Esophagus muscularis mucosa (tissue), 3 donors: ENCODE data around the gene CNOT4.

ENCODE experiments used
- POLR2A ChIP-seq: fragments of 450-650 bp; IDR thresholded peaks from one replicate; pipeline ENCODE4 v1.6.1; 2017; ENCODE audit warnings: antibody characterized with exemption, moderate library complexity, mild to moderate bottlenecking, low read depth
- TF ChIP-seq, protein P1 (sequence below), 3 experiments: fragments of 200-600 bp in 2 of 3; fragments of 450-650 bp in 1 of 3; sonication (generic) in 2 of 3; IDR thresholded peaks; one replicate each; pipeline ENCODE4 v1.5.1; 2017 to 2019; ENCODE audit warnings: antibody characterized with exemption in 3 of 3, mild to moderate bottlenecking in 2 of 3, moderate library complexity in 1 of 3

DNA sequence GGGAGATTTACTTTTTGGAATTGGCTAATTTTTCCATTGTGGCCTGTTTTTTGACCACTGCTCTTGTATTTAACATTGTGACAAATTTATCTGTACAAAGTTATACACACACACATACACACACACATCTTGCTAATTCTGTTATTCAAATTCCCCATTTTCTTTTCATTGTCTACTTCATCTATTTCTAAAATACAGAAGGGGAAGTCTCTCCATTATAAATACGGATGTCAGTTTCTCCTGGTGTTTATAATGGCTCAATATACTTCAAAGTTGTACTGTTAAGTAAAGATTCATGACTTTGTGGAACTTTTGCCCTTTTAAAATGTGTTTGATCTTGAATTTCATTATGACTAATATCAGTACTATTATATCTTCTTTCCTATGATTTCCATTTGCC, 81.0 kb downstream of the CNOT4 start:
- TF ChIP-seq, protein P1, sequence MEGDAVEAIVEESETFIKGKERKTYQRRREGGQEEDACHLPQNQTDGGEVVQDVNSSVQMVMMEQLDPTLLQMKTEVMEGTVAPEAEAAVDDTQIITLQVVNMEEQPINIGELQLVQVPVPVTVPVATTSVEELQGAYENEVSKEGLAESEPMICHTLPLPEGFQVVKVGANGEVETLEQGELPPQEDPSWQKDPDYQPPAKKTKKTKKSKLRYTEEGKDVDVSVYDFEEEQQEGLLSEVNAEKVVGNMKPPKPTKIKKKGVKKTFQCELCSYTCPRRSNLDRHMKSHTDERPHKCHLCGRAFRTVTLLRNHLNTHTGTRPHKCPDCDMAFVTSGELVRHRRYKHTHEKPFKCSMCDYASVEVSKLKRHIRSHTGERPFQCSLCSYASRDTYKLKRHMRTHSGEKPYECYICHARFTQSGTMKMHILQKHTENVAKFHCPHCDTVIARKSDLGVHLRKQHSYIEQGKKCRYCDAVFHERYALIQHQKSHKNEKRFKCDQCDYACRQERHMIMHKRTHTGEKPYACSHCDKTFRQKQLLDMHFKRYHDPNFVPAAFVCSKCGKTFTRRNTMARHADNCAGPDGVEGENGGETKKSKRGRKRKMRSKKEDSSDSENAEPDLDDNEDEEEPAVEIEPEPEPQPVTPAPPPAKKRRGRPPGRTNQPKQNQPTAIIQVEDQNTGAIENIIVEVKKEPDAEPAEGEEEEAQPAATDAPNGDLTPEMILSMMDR (IDR thresholded peaks at IDR 0.05) = no peak
- no peak for TF ChIP-seq POLR2A
